Measurements from ENCODE around the gene HNRNPUL1.

- TF ChIP-seq, protein P1, sequence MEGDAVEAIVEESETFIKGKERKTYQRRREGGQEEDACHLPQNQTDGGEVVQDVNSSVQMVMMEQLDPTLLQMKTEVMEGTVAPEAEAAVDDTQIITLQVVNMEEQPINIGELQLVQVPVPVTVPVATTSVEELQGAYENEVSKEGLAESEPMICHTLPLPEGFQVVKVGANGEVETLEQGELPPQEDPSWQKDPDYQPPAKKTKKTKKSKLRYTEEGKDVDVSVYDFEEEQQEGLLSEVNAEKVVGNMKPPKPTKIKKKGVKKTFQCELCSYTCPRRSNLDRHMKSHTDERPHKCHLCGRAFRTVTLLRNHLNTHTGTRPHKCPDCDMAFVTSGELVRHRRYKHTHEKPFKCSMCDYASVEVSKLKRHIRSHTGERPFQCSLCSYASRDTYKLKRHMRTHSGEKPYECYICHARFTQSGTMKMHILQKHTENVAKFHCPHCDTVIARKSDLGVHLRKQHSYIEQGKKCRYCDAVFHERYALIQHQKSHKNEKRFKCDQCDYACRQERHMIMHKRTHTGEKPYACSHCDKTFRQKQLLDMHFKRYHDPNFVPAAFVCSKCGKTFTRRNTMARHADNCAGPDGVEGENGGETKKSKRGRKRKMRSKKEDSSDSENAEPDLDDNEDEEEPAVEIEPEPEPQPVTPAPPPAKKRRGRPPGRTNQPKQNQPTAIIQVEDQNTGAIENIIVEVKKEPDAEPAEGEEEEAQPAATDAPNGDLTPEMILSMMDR (conservative IDR thresholded peaks at IDR 0.05 in 1 of 2, IDR thresholded peaks at IDR 0.05 in 1 of 2; ENCODE audit: low read depth in 1 of 2, low read length in 2 of 2) = no peak
- no peak for TF ChIP-seq EZH2 (IDR thresholded peaks at IDR 0.05; ENCODE audit: low read length, missing control alignments)
These were observed 34.3 kb downstream of the HNRNPUL1 start for GRCh38 chr19:41298348-41298964.

Data from fibroblast of lung (primary cell).